WI38 (cell line): ENCODE data around the gene ABCC9.
A peak's percentile ranks its signal among the peaks of the same experiment; 100 is the strongest.

Experiments used
- H3K4me3 ChIP-seq: 2 replicates; pipeline ENCODE4 v1.5.1; 2011; ENCODE audit warnings: low read depth, mild to moderate bottlenecking, control low read depth, low read length
- CTCF ChIP-seq: IDR thresholded peaks from 2 replicates; pipeline ENCODE4 v1.5.1; 2012; ENCODE audit warnings: low read depth, mild to moderate bottlenecking, control low read depth, low read length

ABCC9 gene

DNA sequence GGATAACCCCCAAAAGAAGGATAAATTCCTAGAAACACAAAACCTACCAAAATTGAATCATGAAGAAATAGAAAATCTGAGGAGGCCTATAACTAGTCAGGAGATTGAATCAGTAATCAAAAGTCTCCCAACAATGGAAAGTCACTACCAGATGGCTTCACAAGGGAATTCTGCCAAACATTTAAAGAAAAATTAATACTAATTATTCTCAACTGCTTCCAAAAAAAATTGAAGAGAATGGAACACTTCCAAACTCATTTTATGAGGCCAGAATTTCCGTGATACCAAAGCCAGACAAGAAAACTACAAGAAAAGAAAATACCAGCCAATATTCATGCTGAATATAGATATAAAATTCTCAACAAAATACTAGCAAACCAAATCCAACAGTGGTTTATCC is 7.8 kb upstream of the ABCC9 start:
- no peak for TF ChIP-seq CTCF
- no peak overlapping the region for H3K4me3 ChIP-seq

DNA sequence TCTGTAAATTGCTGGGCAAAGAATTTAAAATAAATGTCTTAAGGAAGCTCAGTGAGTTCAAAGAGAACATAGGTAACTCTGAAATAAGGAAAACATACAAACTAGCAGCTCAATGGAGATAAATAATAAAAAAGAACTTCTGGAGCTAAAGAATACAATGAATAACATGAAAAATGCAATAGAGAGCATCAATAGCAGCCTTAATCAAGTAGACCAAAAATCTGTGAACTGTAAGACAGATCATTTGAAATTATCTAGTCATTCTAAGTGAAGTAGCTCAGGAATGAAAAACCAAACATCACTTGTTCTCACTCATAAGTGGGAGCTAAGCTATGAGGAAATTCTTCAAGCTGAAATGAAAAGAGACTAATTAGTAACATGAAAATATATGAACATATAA is 5.8 kb upstream of the ABCC9 start:
- H3K4me3 ChIP-seq = no peak overlapping the region
- no peak for TF ChIP-seq CTCF

GRCh38 chr12:21945002-21945401 is 3.8 kb upstream of the ABCC9 start:
- no peak overlapping the region for H3K4me3 ChIP-seq
- TF ChIP-seq CTCF = no peak

DNA sequence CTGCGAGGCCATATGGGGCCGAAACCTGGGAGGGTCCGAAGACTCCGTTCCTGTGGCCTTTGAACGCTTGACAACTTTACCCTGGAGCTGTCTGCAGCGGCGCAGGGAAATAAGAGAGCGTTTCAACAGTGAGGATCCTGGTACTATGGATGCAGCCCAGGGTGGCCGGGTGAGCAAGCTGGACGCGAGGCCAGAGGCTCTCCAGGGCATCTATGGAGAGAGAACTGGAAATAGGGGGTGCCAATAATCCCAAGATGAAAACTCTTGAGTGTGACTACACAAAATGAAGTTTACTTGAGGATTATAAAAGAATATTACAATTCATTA is 1.1 kb upstream of the ABCC9 start:
- TF ChIP-seq CTCF = no peak
- H3K4me3 ChIP-seq = no peak overlapping the region

DNA sequence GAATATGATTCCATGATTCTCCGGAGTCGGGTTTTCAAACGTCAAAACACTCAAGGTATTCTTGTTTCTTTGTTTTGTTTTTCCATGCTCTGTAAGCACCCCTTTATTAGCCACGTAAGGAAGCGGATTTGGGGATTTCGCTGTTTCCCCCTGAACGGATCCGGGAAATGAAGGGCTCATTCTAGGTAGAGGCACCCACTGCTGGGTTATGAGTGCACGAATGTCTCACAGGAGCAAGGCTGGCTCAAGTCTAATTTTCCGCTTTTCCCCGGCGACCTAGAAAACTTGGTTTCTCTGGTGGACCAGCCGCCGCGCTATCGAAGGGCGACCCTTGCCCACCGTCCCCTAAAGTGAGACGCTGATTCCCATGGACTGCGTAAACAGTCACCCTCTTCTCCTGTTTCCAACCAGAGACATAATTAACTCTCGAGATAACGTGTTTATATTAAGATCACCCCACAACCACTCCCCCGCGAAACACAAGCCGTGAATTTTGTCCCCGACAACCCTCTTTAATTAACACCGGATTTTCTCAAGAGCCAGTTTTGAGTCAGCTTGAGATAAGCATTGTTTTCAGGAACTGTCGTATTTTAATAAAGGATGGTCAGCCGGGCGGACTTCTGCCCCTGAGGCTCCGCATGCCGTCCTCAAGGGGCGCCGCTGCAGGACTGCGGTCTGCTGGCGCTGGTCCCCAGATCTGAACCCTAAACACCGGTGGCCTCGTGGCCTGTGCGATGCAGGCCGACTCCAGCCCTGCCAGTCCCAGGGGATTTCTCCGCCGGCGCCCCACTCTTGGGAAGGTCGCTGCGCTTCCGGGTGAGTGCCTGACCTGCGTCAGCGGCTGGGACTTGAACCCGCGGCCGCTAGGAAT is 515 bp upstream of the ABCC9 start:
- TF ChIP-seq CTCF = no peak
- peak overlapping the region; percentile 49 for H3K4me3 ChIP-seq

- no peak overlapping the region for H3K4me3 ChIP-seq
- TF ChIP-seq CTCF = no peak
Measured at GRCh38 chr12:21939435-21939834, 1.8 kb downstream of the ABCC9 start.

DNA sequence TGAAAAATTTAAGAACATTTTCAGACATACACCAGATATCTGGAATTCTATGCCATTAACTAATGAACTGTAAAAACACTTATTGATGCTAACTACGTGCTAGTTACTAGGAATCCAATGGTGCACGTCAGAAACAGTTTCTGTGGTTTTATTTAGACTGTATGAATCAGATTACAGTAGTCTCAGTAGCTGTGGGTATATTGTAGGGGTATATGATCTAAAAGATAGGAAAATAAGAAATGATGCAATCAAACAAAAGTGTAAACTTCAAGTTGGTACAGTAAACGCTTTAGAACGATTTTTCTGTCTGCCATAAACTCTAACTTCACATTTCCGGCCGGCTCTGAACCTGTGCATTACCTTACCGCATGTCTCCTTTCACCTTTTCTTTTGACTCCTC is 2.3 kb downstream of the ABCC9 start:
- no peak for TF ChIP-seq CTCF
- H3K4me3 ChIP-seq = no peak overlapping the region
